Fibroblast of skin of left quadriceps (primary cell): ENCODE results near the gene MCF2L.

ENCODE experiments used
- DNase-seq, 2 experiments: peaks; one replicate each; pipeline ENCODE4 v3.0.0-alpha.2; 2013; ENCODE audit warnings: low read depth in 2 of 2

MCF2L gene

DNA sequence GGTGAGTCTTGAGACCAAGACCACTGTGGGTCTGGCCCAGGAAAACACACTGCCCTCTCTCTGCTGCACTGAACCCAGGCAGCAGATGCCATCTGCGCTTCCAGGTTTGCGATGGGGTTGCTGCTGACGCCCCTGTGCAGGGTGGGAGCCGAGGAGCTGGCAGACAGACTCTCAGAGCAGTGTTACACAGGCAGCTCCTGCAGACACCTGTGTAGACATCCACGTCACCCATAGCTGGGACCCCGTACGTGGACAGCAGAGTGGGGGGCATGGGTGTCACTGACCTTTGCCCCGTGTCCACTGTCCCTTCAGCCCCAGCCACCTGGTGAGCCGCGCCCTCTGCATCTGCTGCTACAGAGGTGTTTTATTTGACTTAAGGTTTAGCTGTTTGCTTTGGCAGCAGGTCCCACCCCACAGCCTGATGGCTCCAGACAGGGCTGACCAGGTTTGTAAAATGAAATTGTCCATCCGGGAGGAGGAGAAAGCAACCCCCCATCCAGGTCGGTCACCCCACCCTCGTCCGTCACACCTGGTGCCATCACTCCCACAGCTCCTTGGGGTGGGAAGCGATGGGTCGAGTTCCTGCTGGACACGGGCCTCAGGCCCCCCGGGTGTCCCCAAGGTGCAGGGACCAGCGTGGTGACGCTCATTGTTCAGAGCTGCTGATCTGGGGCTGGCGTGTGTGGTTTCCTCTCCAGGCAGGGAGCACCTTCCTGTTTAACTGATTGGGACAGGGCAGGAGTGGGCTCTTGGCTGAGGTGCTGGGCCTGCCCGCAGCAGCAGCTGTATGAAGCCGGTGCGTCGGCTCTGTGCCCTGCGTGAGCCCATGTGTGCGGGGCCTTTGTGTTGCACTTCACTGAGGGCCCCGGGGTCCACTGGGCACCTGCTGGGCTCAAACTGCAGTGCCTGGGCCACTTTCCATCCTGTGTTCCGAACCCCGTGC, 28.4 kb downstream of the MCF2L start:
- DNase-seq: no peak

DNA sequence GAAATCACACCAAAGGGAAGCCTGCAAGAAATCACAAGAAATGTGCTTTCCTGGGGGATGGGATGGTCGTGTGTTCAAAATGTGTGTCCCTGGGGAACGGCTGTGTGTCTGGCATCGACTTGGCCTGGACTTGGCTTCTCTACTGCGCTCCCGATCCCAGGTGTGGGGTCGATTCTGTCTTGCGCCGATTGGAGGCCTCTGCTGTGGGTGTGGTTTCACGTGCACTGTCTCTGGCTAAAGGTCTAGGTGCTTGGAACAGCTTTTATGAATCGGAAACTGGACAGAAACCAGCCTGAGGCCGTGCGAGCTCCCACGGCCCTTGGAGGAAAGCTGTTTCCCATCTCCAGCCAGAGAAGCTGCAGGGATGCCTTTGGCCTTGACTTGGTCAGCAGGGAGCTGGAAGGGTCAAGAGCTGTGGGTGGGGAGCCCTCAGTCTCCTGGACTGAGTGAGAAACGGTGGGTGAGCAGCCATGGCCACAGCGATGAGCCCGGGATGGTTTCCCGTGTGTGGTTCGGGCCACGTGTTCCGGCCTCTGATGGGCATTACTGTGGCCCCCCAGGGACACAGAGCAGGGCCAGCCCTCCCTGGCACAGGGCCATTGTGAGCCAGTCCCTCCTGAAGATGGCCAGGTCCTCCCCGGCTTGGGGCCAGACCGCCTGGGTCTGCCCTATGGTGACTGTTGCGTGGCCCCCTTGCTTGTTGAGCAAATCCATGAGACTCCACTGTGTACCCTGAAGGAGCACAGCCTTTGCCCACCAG, 29.7 kb downstream of the MCF2L start:
- DNase-seq: no peak

DNA sequence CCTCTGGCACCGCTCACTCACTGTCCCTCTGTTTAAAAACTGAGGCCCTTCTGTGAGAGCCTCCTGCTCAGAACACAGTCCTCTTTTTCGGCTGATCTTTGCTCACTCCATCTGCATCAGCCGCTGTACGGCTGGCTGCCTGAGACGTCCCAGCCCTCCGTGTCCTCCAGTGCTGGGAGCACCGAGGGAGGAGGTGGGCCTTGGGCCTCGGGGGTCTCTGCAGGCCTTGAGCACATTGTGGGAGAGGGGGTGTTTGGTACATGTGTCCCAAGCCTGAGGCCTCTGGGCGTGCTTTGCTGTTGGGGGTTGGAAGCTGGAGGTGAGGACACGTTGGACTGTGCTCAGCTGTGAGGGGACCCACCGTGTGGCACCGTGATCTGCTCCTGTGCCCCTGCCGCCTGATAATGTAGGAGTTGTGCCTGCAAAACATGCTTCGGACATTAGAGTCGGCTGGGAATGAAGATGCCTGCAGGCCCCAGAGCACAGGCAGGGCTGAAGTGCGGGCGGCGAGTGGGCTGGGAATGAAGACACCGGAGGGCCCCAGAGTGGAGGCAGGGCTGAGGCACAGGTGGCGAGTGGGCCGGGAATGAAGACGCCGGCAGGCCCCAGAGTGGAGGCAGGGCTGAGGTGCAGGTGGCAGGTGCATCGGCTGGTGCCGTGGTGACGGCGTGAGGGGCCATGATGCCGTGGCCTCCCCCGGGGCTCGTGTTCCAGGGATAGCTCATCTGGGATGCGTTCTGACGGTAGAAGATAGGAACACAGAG, 30.6 kb downstream of the MCF2L start:
- DNase-seq: no peak

DNA sequence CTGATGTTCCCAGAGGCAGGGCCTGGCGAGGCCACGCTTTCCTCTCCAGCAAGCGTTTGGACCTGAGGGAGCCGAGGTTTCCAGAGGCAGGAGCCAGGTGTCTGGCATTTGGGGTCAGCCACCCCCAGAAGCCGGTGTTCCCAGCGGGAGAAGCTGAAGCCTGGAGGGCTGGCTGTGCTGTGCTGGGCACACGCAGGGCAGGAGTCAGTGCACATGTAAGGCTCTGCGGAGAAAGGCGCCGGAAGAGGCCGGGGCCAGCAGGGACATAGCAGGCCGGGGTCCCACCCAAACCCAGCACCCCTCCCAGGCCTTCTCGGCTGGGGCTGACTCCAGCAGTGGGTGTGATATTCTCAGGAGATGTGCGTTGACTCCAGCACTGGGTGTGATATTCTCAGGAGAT, 31.6 kb downstream of the MCF2L start:
- DNase-seq: no peak

DNA sequence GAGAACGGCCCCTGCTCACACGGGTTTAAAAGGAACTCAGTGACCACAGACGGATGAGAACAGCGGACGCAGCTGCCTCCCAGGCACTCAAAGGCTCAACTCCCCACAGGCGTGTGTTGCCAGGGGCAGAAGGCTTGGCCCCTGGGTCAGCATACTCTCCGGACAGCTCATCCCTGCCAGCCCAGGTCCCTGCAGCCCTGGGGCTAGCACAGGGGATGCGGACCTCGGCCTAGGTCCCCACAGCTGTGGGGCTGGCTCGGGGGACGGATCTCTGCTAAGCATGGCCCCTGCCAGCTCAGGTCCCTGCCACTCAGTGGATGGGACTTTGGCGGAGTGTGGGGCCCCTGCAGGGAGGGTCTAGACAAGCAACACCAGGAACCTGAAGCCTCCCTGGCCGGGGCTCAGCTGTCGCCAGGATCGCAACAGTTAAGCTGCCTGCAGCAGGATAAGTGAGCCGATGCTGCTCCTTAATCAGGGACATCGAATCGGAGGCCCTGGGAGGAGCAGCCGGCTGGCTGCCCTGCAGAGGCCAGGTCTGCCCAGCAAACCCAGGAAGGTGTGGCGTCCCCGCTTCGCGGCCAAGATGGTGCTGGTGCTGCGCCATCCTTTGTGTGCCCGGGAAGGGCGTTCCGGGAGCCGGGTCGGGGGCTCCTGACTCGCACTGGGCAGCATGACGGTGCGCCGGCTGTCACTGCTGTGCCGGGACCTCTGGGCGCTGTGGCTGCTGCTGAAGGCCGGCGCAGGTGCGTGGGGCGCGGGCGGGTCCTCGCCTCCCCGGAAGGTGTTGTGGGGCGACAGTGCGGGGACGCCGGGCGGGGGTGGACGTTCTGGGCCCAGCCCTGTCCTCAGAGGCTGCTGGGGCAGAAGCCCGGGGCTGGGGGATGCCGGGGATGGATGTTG, 32.5 kb downstream of the MCF2L start:
- no peak for DNase-seq

DNA sequence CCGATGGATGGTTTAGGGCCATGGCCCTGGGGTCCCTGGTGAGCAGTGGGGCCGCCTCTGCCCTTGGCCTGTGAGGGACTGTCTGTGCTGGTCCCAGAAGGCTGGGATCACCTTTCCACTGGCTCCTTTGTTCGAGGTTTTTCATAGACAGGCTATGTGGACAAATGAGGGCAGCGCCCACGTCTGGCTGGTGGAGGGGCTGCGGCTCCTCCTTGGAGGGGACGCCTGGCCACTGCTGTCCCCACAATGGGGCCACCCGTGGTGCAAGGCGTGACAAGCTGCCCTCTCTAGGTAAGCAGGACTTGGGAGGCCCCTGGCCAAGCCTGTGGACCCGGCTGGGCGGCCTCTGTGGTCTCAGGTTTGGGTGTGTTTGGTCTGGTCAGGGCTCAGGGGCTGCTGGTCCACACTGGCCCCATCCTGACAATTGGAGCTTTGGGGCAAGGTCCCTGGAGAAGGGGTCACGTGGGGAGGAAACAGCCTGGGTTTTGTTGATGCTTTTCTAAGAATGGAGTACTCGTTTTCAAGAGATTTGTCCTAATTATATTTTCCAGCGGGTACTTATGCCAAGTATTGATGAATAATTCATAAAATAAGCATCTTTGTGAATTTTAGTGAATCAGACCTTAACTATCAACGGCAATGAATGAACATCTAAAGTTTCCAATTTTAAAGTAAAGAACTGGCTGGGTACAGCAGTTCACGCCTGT, 33.3 kb downstream of the MCF2L start:
- DNase-seq: no peak

DNA sequence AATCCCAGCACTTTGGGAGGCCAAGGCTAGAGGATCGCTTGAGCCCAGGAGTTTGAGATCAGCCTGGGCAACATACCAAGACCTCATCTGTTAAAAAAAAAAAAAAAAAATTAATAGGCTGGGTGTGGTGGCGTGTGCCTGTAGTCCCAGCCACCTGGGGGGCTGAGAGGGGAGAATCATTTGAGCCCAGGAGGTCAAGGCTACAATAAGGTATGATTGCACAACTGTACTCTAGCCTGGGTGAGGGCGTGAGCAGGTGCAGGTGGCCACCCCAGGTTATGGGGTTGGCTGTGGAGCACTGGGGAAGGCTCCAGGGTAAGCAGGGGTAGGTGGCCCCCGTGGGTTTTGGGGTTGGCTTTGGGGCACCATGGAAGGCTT, 33.9 kb downstream of the MCF2L start:
- no peak for DNase-seq

DNA sequence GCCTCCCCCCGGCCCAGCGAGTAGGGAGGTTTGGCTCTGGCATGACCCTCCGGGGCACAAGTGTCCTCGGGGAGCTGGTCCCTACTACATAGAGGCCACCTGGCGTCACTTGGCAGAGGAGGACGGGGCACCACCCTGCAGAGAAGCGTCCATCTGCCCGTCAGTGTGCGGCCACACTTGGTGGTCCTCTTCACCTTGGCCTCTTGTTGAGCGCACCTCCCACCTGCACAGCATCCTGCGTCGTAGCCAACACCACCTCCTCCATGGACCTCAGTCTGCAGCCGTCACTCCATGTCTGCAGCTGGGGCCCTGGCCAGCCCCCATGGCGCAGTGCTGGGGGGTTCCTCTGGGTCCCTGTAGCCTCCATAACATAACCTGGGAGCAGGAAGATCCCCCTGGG, 35.1 kb downstream of the MCF2L start:
- no peak for DNase-seq

DNA sequence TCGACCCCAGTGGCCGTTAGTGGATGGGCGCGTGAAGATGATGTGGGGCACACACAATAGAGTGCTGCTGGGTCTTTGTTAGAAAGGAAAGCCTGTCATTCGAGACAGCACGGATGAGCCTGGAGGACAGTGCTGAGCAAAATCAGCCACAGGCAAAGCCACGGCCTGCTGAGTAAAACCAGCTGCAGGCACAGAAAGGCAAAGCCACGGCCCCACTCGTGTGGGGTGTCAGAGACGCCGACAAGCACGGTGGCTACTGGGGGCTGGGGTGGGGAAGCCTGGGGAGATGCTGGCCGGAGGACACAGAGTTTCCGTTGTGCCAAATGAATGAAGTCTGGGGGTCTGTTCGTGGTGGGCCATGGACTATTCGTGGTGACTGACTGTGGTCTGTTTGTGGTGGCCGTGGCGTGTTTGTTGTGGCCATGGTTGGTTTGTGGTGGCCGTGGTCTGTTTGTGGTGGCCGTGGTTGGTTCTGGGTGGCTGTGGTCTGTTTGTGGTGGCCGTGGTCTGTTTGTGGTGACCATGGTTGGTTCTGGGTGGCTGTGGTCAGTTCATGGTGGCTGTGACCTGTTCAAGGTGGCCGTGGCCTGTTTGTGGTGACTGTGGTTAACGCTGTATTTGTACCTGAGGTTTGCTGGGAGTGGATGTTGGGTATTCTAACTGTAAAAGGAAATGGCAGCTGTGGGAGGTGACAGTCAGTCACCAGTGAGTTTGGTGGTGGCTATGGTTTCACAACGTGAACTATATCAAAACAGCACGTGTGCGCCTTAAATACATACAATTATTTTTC, 36.3 kb downstream of the MCF2L start:
- DNase-seq: no peak

DNA sequence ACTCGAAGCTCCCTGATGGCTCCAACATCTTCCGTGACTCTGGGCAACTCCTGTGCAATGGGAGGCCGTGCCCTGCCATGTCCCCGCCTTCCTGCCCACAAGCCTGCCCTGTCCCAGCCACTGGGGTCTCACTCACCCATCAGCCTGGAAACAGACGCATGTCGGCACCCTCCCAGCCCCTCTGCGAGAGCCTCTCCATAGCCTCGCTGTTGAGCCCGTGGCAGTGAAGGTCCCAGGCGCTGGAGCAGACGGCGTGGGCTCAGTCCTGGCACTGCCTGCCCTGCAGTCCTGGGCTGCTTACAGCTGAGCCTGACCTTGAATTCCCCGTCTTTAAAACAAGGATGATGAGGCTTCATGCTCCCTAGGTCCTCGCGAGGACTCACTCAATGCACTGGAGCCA, 37.0 kb downstream of the MCF2L start:
- no peak for DNase-seq

DNA sequence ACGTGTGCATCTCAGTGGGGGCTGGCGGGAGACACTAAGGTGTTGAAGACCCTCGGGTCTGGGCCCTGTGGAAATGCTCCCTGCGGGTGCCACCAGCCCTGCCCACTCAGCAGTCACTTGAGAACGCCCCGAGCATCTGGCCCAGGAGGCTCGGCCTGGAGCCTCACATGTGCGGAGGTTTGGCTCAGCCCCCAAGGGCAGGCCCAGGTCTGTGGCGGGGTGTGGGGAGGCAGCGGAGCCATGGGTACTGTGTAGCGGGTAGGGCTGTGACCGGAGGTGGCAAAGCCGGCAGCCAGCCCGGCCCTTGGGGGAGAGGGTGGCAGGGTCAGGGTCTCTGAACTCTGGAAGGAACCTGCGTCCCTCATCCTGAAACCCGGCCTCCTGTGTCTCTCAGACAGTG, 37.6 kb downstream of the MCF2L start:
- DNase-seq: no peak

DNA sequence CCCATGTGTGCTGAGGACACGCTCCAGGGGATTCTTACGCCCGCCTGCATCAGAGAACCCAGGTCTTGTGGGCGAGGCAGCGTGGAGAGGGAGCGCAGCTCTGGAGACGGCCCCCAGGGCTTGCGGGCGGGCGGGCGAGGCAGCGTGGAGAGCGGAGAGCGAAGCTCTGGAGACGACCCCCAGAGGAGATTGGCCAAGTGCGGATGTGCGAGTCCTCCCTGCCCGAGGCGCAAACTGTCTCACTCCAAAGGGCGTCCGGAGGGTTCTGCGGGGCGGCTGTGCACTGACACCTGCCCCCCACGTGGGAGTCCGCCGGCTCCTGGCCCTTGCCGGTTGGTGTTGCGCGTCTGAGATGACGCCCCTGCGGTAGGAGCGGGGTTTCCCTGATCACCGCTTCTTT, 39.8 kb downstream of the MCF2L start:
- no peak for DNase-seq

DNA sequence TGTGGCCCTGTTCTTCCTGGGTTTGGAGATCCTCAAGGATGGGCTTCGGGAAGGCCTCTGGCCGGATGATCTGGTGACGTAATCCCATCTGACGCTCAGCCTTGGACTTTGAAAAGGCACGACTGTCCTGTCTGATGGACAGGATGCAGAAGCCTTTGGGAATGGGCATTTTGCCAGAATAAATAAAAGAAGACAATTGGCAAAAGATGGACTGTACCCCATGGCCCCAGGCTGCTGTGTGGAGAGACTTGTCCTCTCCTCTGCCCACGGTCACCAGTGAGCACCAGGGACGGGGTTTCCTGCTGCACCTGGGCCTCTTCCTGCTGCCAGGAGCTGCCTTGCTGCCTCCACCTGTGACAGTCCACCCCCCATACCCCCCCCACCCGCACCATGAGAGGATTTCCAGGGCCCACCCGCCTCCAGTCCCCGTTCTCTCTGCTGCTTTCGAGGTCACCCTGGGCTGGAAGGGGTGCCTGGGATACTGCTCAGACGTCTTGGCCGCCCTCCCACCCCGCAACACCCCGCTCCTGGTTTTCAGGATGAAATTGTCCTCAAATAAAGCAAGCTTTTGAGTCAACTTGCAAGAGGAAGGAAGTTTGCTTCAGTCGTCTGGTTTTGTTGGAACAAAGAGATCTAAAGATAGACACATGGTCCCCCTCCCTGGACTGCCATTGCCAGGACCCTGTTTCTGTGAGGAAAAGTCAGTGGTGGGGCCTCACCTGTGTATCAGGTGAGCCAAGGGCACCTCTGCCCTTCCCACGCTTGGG, 40.9 kb downstream of the MCF2L start:
- no peak for DNase-seq

DNA sequence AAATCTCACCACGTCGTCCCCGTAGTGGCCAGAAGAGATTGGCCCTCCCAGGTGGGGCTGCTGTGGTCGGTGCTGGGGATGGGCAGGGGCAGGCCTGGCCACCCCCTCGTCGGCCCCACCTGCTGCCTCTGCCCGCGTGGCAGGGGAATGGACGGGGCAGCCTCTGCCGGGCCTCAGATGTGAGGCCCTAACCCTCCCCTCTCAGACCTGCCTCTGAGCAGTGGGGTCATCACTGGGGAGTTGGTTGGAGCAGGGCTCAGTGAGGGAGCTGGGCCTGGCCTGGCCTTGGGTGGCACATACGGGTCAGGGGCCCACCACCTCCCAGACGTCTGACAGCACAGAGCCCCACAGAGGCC, 41.5 kb downstream of the MCF2L start:
- DNase-seq: no peak

DNA sequence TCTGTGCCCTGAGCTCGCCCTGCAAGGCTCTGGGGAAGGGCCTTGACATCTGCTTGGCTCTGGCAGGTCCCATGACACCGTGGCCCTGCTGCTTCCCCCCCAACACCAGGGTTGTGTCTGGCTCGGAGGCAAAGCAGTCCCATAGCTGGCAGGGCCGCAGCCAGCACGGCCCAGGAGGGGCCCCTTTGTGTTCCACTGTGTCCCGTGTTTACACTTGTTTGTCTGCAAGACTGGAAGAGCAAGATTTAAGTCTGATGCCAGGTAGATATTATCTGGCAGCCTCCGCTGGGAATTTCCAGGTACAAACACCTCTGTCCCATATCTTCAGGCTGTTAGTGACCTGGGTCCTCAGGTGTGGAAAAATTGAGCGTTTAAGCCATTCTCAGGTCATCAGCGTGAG, 44.3 kb downstream of the MCF2L start:
- DNase-seq: no peak

DNA sequence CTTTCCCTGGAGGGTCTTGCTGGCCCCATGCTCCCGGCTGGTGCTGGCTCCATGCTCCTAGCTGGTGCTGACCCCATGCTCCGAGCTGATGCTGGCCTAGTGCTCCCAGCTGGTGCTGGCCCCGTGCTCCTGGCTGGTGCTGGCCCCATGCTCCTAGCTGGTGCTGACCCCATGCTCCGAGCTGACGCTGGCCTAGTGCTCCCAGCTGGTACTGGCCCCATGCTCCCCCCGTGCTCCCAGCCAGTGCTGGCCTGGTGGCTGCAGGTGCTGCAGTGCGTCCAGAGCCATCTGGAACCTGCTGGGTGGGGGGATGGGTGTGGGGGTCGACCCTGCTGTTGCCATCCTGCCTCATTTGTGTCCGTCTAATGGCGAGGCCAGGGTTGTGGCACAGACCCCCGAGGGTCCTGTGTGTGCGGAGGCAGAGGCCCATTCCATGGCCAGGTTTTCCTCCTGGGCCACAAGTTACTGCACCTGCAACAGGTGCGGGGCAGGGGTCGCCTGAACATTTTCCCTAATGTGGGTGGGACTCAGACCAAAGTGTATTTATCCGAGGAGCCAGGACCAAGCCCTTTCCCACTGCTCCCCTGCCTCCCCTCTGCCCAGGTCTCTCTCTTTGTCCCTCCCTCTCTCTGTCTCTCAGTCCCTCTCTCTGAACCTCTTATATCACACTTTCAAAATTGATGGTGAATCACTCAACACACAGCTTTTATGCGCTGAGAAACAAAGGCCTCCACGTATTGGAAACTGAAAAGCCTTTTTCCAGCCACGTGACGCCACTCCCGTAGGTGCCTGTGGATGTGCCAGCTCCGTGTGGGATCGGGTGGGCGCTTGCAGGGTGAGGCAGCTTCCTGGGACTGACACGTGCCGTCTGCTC, 45.1 kb downstream of the MCF2L start:
- no peak for DNase-seq

DNA sequence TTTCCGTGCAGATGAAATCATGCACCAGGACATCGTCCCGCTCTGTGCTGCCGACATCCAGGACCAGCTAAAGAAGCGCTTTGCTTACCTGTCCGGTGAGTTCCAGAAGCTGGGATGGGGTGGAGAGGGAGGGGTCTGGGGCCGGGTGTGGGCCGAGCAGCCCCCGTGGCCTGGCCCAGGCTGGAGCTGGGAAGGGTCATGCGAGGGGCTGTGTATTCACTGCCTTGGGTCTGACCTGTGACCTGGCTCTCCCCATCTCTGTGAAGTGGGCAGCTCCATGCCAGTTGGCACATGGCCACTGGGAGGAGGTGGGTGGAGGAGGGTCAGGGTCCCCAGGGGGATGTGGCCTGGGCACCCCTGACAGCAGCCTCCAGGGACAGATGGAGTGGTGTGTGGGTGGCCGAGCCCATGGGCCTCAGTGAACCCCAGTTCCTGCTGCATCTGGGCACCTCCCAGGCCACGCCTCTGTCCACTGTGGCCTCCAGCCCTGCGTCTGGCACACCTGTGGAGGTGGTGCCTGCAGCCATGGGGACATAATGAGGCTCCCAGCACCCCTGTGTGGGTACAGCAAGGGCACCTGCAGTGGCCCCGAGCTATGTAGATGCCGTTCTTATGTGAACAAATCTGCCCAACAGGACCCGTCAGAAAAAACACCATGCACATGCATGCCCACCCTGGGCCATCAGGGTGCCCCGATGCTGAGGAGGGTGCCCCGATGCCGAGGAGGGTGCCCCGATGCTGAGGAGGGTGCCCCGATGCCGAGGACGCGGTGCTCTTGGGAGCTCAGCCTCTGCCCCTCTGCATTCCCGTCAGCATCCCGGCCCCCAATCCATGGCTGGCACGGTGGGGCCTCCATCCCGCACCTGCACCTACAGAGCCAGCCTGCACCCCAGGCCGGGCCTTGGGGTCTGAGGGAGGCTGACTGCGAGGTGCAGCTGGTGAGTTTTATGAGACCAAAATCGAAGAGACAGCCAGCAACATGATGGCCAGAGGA, 46.0 kb downstream of the MCF2L start:
- DNase-seq: no peak
